ENCODE measurements around the gene GRAMD4.
"Not testable (repeated sequence)": the region's sequence is repeated elsewhere in the genome, so short reads cannot be mapped to it uniquely, and the experiment has no call there.

The GRAMD4 gene

GRCh38 chr22:46638601-46639431, 18.6 kb downstream of the GRAMD4 start:
- H3K4me3 ChIP-seq (ENCODE audit: low read depth, low read length), result no peak overlapping the region
- no peak for TF ChIP-seq CTCF (IDR thresholded peaks at IDR 0.05; ENCODE audit: low read depth, low read length, missing control alignments)

GRCh38 chr22:46639843-46640242, 19.7 kb downstream of the GRAMD4 start:
- H3K4me3 ChIP-seq (ENCODE audit: low read depth, low read length), result no peak overlapping the region
- no peak for DNase-seq (ENCODE audit: low read depth)
- TF ChIP-seq CTCF (IDR thresholded peaks at IDR 0.05; ENCODE audit: low read depth, low read length, missing control alignments), result no peak

More at GRCh38 chr22:46638601-46639431, 18.6 kb downstream of the GRAMD4 start:
- DNase-seq (ENCODE audit: low read depth), result no peak

- no peak for TF ChIP-seq CTCF (IDR thresholded peaks at IDR 0.05; ENCODE audit: low read depth, low read length, missing control alignments)
- no peak overlapping the region for H3K4me3 ChIP-seq (ENCODE audit: low read depth, low read length)
- DNase-seq (ENCODE audit: low read depth), result no peak
Measured at GRCh38 chr22:46640293-46641055, 20.3 kb downstream of the GRAMD4 start.

- no peak for TF ChIP-seq CTCF (IDR thresholded peaks at IDR 0.05; ENCODE audit: low read depth, low read length, missing control alignments)
- H3K4me3 ChIP-seq (ENCODE audit: low read depth, low read length), result no peak overlapping the region
- no peak for DNase-seq (ENCODE audit: low read depth)
Measured at GRCh38 chr22:46641811-46642266, 21.7 kb downstream of the GRAMD4 start.

GRCh38 chr22:46642840-46643480, 22.8 kb downstream of the GRAMD4 start:
- DNase-seq (ENCODE audit: low read depth); H3K4me3 ChIP-seq (ENCODE audit: low read depth, low read length): not testable (repeated sequence)

- H3K4me3 ChIP-seq (ENCODE audit: low read depth, low read length), result no peak overlapping the region
- no peak for TF ChIP-seq CTCF (IDR thresholded peaks at IDR 0.05; ENCODE audit: low read depth, low read length, missing control alignments)
- no peak for DNase-seq (ENCODE audit: low read depth)
Measured at GRCh38 chr22:46646531-46647215, 26.5 kb downstream of the GRAMD4 start.

GRCh38 chr22:46648225-46648820, 28.1 kb downstream of the GRAMD4 start:
- H3K4me3 ChIP-seq (ENCODE audit: low read depth, low read length); DNase-seq (ENCODE audit: low read depth): not testable (repeated sequence)

Measured in GM12864 (cell line).